Testis (tissue), 2 donors: ENCODE data around the gene CTDNEP1.

ENCODE experiments used
- CTCF ChIP-seq, 3 experiments: fragments of 450-650 bp in 2 of 3; fragments of 200-600 bp in 1 of 3; sonication (generic) in 1 of 3; IDR thresholded peaks; one replicate each; pipeline ENCODE4 v1.5.1; 2016 to 2019; ENCODE audit warnings: antibody characterized with exemption in 3 of 3, mild to moderate bottlenecking in 2 of 3, moderate library complexity in 1 of 3
- POLR2A ChIP-seq: fragments of 450-650 bp; IDR thresholded peaks from one replicate; pipeline ENCODE4 v1.6.1; 2017; ENCODE audit warnings: antibody characterized with exemption, mild to moderate bottlenecking, moderate library complexity

DNA sequence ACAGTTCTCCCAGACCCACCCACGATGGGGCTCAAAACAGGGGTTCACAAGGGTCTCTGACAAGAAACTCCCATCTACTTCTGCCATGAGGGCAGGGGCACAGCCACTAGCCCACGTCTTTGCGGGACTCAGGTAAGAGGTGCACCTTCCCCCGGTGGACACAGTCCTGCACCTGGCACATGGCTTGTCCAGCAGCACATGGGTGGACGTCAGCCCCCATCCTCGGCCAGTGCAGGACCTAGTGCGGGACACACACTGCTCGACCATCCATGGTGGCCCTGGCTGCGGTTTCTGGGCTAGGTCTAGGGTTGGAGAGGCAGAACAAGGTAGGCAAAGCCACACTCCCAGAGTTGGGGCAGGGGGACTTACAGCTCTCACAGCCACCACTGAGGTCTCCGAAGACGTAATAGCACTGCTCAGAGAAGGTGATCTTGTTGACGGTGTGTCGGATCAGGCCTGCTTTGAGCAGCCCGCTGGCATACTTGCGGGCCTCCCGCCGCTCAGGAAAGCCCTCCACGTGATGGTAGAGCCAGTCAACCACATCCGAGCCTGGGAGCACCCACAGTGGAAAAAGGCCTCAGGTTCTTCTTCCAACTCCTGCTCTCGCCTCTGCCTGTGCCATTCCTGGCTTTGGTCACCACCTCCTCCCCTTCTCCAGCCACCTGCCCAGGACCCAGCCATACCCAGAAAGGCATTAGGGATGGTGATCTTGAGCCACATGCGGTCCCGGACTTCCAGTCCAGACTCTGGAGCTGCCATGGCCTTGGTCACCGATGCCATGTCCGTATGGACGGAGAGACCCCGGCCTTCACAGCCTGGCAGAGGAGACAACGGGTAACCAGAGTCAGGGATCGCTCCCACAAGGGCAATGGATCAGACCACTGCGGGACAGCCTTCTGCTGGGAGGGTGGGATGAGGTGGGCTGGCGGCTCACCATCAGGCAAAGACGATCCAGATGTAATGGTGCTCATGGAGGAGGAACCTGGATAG lies 24.5 kb downstream of the CTDNEP1 start:
- TF ChIP-seq CTCF (IDR thresholded peaks at IDR 0.05): no peak
- TF ChIP-seq POLR2A: no peak
